AG09319 (cell line): Measurements from ENCODE around the gene MEGF11.

ENCODE experiments used
- DNase-seq: peaks from one replicate; pipeline ENCODE4 v3.0.0-alpha.2; 2010; ENCODE audit warnings: low read depth; ENCODE audit errors: extremely low read depth
- TF ChIP-seq, protein P1 (sequence below): IDR thresholded peaks from 2 replicates; pipeline ENCODE4 v1.5.1; 2011; ENCODE audit warnings: low read depth, mild to moderate bottlenecking, inconsistent platforms, low read length, moderate library complexity

MEGF11 gene

DNA sequence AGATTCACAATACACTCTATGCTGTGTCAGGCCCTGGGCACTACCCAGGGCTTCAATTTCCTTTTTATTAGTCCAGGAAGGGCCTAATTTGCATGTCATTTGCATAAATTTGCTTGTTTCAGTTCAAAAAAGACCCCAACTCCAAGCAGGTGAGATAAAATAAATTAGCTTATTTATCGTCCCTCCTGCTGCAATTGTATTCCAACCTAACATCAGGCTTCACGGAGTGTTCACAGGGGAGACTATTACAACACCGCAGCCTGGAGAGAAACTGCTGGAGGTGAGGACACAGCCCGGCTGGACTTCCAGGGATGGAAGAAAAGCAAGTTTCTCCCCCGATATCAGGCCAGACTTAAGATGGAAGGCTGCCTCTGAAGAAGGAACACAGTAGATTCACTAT is 62.8 kb downstream of the MEGF11 start:
- TF ChIP-seq, protein P1, sequence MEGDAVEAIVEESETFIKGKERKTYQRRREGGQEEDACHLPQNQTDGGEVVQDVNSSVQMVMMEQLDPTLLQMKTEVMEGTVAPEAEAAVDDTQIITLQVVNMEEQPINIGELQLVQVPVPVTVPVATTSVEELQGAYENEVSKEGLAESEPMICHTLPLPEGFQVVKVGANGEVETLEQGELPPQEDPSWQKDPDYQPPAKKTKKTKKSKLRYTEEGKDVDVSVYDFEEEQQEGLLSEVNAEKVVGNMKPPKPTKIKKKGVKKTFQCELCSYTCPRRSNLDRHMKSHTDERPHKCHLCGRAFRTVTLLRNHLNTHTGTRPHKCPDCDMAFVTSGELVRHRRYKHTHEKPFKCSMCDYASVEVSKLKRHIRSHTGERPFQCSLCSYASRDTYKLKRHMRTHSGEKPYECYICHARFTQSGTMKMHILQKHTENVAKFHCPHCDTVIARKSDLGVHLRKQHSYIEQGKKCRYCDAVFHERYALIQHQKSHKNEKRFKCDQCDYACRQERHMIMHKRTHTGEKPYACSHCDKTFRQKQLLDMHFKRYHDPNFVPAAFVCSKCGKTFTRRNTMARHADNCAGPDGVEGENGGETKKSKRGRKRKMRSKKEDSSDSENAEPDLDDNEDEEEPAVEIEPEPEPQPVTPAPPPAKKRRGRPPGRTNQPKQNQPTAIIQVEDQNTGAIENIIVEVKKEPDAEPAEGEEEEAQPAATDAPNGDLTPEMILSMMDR = no peak
- no peak for DNase-seq

DNA sequence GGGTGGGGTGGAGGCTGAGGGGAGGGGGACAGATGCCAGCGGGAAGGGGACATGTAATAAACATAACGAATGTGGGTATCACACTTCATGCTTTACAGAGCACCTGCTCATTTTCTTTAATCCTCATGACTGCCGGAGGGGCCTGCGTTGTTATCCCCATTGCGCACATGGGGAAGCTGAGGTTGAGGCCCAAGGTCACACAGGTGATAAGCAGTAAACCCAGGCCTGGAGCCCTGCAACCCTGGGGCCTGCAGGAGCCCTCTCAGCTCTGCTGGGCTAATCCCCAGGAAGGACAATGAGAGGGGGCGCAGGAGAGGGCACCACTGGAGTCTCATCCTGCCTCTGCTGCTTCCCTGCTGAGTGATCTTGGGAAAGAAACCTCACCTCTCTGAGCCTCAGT is 64.3 kb downstream of the MEGF11 start:
- DNase-seq = no peak
- TF ChIP-seq, protein P1 = no peak

DNA sequence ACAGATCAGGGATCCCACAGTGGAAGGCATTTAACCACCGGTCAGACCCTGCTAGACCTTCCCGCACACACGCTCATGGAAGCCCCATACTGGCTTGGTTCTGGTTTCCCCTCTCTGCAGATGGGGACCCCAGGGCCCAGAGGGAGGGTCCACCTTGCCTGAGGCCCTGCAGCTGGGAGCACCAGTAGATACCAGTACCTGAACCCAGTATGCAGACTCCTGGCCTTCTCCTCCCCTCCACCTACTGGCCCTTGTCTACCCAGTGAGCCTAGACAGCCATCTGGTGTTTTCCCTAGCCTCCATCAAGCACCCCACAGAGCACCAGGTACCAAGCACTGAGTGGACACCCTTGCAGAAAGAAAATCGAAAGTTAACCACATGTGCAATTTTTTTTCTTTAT is 65.1 kb downstream of the MEGF11 start:
- no peak for DNase-seq
- TF ChIP-seq, protein P1 = no peak

DNA sequence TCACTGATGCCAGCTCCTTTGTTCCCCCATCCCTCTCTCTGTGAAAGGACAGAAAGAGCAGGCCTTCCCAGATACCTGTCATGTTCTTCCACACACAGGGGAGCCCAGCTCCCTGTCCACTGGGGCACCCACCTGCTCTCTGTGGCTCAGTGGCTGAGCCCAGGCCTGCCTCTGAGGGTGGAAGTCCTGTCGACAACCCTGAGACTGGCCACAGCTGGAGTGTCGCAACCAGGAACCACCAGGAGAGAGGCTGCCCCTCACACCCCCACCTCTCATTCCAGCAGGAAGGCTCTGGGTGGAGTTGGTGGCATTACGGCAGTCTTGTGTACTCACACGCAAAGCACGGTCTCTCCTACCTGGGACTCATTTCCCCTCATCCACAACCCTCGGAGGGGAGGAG is 66.3 kb downstream of the MEGF11 start:
- TF ChIP-seq, protein P1 = no peak

DNA sequence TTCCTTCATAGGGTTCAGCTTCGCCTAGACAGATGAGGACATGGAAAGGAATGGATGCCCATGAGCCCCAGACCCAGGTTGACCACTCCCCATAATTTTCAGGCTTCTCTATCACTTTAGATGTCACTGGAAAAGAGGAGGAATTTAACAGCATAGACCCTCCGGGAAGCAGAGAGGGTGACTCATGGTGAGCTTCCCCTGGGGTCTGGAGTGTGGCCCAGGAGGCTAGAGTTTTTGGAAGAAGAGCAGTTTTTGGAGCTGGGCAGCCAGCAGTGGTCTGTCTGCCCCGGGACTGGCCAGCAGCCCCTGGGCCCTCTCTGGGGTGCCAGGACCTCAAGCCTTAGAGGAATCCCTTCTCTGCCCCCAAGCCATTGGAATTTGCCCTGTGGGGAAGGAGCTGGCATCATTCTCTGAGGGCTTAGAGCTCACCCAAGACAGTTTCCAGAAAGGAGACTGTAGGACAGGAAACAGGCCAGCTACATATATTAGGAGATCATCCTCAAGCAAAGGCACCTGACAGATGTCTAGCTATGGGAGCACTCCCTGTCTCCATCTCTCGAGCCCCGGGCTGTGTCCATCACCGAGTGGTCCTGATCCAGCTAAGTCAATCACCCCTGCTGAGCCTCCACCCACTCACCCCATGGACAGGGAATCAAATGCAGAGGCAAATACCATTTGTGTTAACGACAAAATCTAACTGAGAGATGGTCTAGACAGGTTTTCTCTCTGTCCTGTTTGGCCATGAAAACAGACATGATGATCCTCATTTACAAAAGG is 67.3 kb downstream of the MEGF11 start:
- TF ChIP-seq, protein P1 = no peak
- DNase-seq = no peak

More for the DNA sequence above, 66.3 kb downstream of the MEGF11 start:
- DNase-seq = no peak

DNA sequence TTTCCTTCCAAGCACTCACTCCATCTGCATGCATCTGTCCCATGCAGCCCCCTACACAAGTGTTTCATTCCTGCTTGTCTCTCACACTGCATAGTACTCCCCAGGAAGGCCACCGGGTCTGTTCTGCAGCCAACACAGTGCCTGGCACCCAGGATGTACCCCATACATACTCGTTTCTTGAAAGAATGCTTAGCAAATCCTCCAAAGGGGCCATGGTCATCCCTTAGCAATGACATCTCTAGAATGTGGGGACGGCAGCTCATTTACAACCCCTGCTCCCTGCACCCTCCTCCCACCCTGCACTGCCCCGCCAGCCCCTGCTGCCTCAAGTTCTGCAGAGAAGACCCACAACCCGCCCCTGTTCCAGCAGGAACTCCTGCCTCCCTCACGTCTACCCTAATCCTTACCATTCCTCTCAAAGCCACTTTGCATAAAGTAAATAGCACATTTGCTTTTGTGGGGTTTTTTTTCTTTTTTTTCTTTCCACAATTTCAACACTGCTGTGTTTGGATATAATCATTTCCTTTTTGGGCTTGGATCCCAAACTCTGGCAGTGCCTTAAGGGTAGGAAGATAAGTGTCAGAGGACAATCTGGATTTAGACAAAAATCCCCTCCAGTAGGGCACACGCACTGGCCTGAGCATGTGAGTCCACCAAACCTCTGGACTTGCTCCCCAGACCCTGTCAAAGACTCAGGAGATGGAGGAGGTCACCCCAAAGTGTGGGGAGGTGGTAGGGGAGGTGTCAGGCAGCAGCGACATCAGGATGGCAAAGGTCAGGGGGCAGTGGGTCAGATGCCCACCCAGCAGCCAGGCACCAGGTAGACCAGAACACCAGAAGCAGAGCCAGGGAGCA is 68.4 kb downstream of the MEGF11 start:
- DNase-seq = no peak
- TF ChIP-seq, protein P1 = no peak

DNA sequence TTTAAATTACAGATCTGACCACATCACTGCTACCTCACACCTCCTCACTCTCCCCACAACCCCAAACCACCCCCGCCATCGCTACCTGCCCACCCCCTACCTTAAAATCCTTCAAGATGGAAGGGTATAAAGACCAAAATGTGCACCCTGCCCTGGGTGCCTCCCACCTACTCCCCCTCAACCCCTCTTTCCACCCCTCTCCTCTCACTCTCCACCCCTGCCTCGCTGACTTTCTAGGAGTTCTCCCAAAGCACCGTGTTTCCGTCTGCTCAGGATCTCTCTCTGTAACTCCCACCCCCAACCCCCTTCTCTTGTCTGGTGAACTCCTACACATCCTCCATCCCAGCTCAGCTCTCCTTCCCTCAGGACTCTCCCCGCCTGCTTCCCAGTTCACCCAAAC is 69.1 kb downstream of the MEGF11 start:
- TF ChIP-seq, protein P1 = no peak
- no peak for DNase-seq
